ENCODE data around the gene KRT26. TPM values are rescaled to one million over a fixed set of nuclear protein-coding genes. Genes with fewer than 3 reads are reported as not detected.
"Not testable (repeated sequence)": the region's sequence is repeated elsewhere in the genome, so short reads cannot be mapped to it uniquely, and the experiment has no call there.

The KRT26 gene
- total and polyA plus RNA-seq, 2 donors from 2014 or later, result not detected

DNA sequence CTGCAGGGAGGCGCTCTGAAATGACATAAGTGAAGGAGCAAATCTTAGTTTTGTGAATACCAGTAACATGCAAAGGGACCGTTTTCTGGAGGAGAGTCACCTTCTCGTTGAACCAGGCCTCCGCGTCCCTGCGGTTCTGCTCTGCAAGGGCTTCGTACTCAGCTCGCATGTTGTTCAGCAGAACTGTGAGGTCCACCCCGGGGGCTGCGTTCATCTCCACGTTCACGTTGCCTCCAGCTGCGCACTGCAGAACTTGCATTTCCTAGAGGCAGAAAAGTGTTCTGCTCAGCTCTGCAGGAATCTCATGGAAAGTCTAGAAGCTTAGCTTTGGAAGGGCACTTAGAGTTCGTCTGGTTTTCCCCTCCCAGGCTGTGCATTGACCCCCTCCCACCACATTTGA, 20.9 kb downstream of the KRT26 start:
- intact Hi-C loops (cut with DNase I), result no loop called here
- Histone ChIP-seq H3K9ac (ENCODE audit: low read length in 3 of 3) (no peak overlapping the region), H3K4me1 (ENCODE audit: control insufficient read depth in 2 of 3, insufficient read depth in 2 of 3, low read depth in 1 of 3, low read length in 3 of 3) (no peaks in the 10 kb centered on the region), H3K27ac (ENCODE audit: low read depth in 2 of 2, low read length in 2 of 2) (no peak overlapping the region), H3K4me3 (ENCODE audit: low read length in 3 of 3) (no peak overlapping the region), H3K27me3 (ENCODE audit: control insufficient read depth, insufficient read depth, low read length) (no peaks in the 10 kb centered on the region), H3K9me3 (ENCODE audit: control insufficient read depth in 2 of 3, insufficient read depth in 1 of 3, low read length in 3 of 3) (no peaks in the 10 kb centered on the region), H3K36me3 (ENCODE audit: control insufficient read depth in 2 of 3, insufficient read depth in 3 of 3, low read length in 3 of 3) (no peaks in the 10 kb centered on the region)
- TF ChIP-seq, protein P1, sequence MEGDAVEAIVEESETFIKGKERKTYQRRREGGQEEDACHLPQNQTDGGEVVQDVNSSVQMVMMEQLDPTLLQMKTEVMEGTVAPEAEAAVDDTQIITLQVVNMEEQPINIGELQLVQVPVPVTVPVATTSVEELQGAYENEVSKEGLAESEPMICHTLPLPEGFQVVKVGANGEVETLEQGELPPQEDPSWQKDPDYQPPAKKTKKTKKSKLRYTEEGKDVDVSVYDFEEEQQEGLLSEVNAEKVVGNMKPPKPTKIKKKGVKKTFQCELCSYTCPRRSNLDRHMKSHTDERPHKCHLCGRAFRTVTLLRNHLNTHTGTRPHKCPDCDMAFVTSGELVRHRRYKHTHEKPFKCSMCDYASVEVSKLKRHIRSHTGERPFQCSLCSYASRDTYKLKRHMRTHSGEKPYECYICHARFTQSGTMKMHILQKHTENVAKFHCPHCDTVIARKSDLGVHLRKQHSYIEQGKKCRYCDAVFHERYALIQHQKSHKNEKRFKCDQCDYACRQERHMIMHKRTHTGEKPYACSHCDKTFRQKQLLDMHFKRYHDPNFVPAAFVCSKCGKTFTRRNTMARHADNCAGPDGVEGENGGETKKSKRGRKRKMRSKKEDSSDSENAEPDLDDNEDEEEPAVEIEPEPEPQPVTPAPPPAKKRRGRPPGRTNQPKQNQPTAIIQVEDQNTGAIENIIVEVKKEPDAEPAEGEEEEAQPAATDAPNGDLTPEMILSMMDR (IDR thresholded peaks at IDR 0.05; ENCODE audit: borderline replicate concordance, extremely low read depth, insufficient read depth), result no peak
- no peak for FAIRE-seq
- DNase-seq, result no peak

DNA sequence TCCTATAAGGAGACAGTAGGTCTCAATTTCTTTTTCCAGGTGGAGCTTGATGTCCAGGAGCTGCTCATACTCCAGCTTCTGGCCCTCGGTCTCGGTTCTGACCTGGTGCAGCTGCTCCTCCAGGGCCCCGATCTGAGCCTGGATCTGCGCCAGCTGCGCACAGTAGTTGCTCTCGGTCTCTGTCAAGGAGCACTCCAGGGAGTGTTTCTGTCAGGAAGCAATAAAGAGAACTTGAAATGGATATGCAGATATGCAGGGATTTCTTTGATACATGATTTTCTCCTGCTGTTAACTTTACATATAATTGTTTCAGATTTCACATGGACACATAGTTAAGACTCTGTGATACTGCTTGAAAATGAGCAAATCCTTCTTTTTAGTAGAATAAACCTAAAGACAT, 21.6 kb downstream of the KRT26 start:
- Histone ChIP-seq H3K9me3 (ENCODE audit: control insufficient read depth in 2 of 3, insufficient read depth in 1 of 3, low read length in 3 of 3) (no peaks in the 10 kb centered on the region), H3K27ac (ENCODE audit: low read depth in 2 of 2, low read length in 2 of 2) (no peak overlapping the region), H3K4me1 (ENCODE audit: control insufficient read depth in 2 of 3, insufficient read depth in 2 of 3, low read depth in 1 of 3, low read length in 3 of 3) (no peaks in the 10 kb centered on the region), H3K4me3 (ENCODE audit: low read length in 3 of 3) (no peak overlapping the region), H3K9ac (ENCODE audit: low read length in 3 of 3) (no peak overlapping the region), H3K36me3 (ENCODE audit: control insufficient read depth in 2 of 3, insufficient read depth in 3 of 3, low read length in 3 of 3) (no peaks in the 10 kb centered on the region), H3K27me3 (ENCODE audit: control insufficient read depth, insufficient read depth, low read length) (no peaks in the 10 kb centered on the region)
- intact Hi-C loops (cut with DNase I), result no loop called here
- FAIRE-seq (no peak), DNase-seq (no peak)
- TF ChIP-seq, protein P1 (IDR thresholded peaks at IDR 0.05; ENCODE audit: borderline replicate concordance, extremely low read depth, insufficient read depth), result no peak

DNA sequence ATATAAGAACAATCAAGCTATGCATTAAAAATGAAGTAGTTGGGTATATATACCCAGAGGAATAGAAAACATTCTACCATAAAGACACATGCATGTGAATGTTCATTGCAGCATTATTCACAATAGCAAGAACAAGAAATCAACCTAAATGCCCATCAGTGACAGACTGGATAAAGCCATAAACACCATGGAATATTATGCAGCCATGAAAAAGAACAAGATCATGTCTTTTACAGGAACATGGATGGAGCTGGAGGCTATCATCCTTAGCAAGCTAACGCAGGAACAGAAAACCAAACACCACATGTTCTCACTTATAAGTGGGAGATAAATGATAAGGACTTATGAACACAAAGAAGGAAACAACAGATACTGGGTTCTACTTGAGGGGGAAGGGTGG, 23.3 kb downstream of the KRT26 start:
- DNase-seq; intact Hi-C loops (cut with DNase I); H3K4me3 ChIP-seq (ENCODE audit: low read length in 3 of 3); H3K27ac ChIP-seq (ENCODE audit: low read depth in 2 of 2, low read length in 2 of 2); FAIRE-seq; H3K4me1 ChIP-seq (ENCODE audit: control insufficient read depth in 2 of 3, insufficient read depth in 2 of 3, low read depth in 1 of 3, low read length in 3 of 3); H3K9me3 ChIP-seq (ENCODE audit: control insufficient read depth in 2 of 3, insufficient read depth in 1 of 3, low read length in 3 of 3); H3K27me3 ChIP-seq (ENCODE audit: control insufficient read depth, insufficient read depth, low read length); H3K36me3 ChIP-seq (ENCODE audit: control insufficient read depth in 2 of 3, insufficient read depth in 3 of 3, low read length in 3 of 3); H3K9ac ChIP-seq (ENCODE audit: low read length in 3 of 3): not testable (repeated sequence)

DNA sequence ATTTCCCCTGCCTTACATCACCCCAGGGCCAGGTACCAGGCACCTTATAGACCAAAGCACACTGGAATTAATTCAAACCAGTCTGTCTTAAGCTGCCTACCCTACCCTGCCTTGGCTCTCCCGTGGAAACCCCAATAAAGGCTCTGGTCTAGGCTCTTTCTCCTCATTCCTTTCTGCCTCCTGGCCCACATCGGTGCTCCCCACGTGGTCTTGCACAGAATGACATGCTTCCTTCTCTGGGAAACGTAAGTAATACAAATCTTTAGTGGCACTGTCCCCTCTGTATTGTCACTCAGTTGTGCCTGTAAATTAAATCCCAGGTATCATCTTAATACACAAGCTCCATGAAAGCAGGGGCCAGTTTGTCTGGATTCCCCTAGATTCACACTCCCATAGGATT, 33.4 kb downstream of the KRT26 start:
- TF ChIP-seq, protein P1 (IDR thresholded peaks at IDR 0.05; ENCODE audit: borderline replicate concordance, extremely low read depth, insufficient read depth), result no peak
- Histone ChIP-seq H3K9ac (ENCODE audit: low read length in 3 of 3) (no peak overlapping the region), H3K4me3 (ENCODE audit: low read length in 3 of 3) (no peak overlapping the region), H3K4me1 (ENCODE audit: control insufficient read depth in 2 of 3, insufficient read depth in 2 of 3, low read depth in 1 of 3, low read length in 3 of 3) (peaks cover 0 to 2% (median 0%) of the 10 kb centered on the region in 3 donors), H3K27ac (ENCODE audit: low read depth in 2 of 2, low read length in 2 of 2) (no peak overlapping the region), H3K27me3 (ENCODE audit: control insufficient read depth, insufficient read depth, low read length) (no peaks in the 10 kb centered on the region), H3K36me3 (ENCODE audit: control insufficient read depth in 2 of 3, insufficient read depth in 3 of 3, low read length in 3 of 3) (no peaks in the 10 kb centered on the region), H3K9me3 (ENCODE audit: control insufficient read depth in 2 of 3, insufficient read depth in 1 of 3, low read length in 3 of 3) (peaks cover 0 to 11% (median 0%) of the 10 kb centered on the region in 3 donors)
- intact Hi-C loops (cut with DNase I), result no loop called here
- FAIRE-seq (no peak), DNase-seq (no peak)

All from kidney (tissue), 14 donors.